H9 (cell line): Measurements from ENCODE around the gene RAX2. TPM values are rescaled to one million over a fixed set of nuclear protein-coding genes. Genes with fewer than 3 reads are reported as not detected.

ENCODE experiments used
- DNase-seq: peaks from one replicate; pipeline ENCODE4 v3.0.0-alpha.2; 2017
- H2AFZ ChIP-seq: one replicate; pipeline ENCODE4 v1.6.1; 2013; ENCODE audit warnings: mild to moderate bottlenecking, low read length, control low read depth, moderate library complexity
- H2AK5ac ChIP-seq: 2 replicates; pipeline ENCODE4 v1.6.1; 2013; ENCODE audit warnings: low read length, control low read depth, mixed read lengths; ENCODE audit not compliant: insufficient read length
- H2BK120ac ChIP-seq: one replicate; pipeline ENCODE4 v1.6.1; 2013; ENCODE audit warnings: low read depth, mild to moderate bottlenecking, low read length, control low read depth, inconsistent platforms; ENCODE audit not compliant: poor library complexity, severe bottlenecking
- H2BK12ac ChIP-seq: 2 replicates; pipeline ENCODE4 v1.6.1; 2013; ENCODE audit warnings: low read length, control low read depth, mixed read lengths, low read depth; ENCODE audit not compliant: insufficient read length
- H2BK15ac ChIP-seq: 2 replicates; pipeline ENCODE4 v1.6.1; 2013; ENCODE audit warnings: low read depth, low read length, control low read depth
- H2BK20ac ChIP-seq: one replicate; pipeline ENCODE4 v1.6.1; 2013; ENCODE audit warnings: low read depth, mild to moderate bottlenecking, low read length, control low read depth, inconsistent platforms; ENCODE audit not compliant: poor library complexity, severe bottlenecking
- H2BK5ac ChIP-seq: 2 replicates; pipeline ENCODE4 v1.6.1; 2013; ENCODE audit warnings: low read length, control low read depth, mixed read lengths; ENCODE audit not compliant: insufficient read length
- H3K14ac ChIP-seq: 2 replicates; pipeline ENCODE4 v1.6.1; 2013; ENCODE audit warnings: low read length, control low read depth; ENCODE audit not compliant: insufficient read depth
- H3K18ac ChIP-seq: 2 replicates; pipeline ENCODE4 v1.6.1; 2013; ENCODE audit warnings: low read depth, mild to moderate bottlenecking, mixed read lengths, low read length, control low read depth; ENCODE audit not compliant: insufficient read length
- H3K23ac ChIP-seq: 2 replicates; pipeline ENCODE4 v1.6.1; 2013; ENCODE audit warnings: low read length, control low read depth, mixed read lengths, low read depth; ENCODE audit not compliant: insufficient read length
- H3K23me2 ChIP-seq: 2 replicates; pipeline ENCODE4 v1.6.1; 2013; ENCODE audit warnings: low read depth, mild to moderate bottlenecking, mixed read lengths, low read length, control low read depth; ENCODE audit not compliant: insufficient read length, poor library complexity, severe bottlenecking
- H3K27ac ChIP-seq: 2 replicates; pipeline ENCODE4 v1.5.1; 2013; ENCODE audit warnings: low read length, control low read depth, mixed read lengths, low read depth; ENCODE audit not compliant: insufficient read length
- H3K27me3 ChIP-seq: 2 replicates; pipeline ENCODE4 v1.6.1; 2013; ENCODE audit warnings: low read length, control low read depth, inconsistent platforms; ENCODE audit not compliant: insufficient read depth
- H3K4ac ChIP-seq: 2 replicates; pipeline ENCODE4 v1.6.1; 2013; ENCODE audit warnings: low read depth, mild to moderate bottlenecking, control low read depth, inconsistent platforms, low read length, moderate library complexity
- H3K4me1 ChIP-seq: 2 replicates; pipeline ENCODE4 v1.6.1; 2013; ENCODE audit warnings: low read length, control low read depth, inconsistent platforms; ENCODE audit not compliant: insufficient read depth
- H3K4me2 ChIP-seq: 2 replicates; pipeline ENCODE4 v1.6.1; 2013; ENCODE audit warnings: low read length, control low read depth, mixed read lengths; ENCODE audit not compliant: insufficient read length, insufficient read depth
- H3K56ac ChIP-seq: 2 replicates; pipeline ENCODE4 v1.6.1; 2013; ENCODE audit warnings: low read depth, mild to moderate bottlenecking, mixed read lengths, low read length, control low read depth; ENCODE audit not compliant: insufficient read length
- H3K79me1 ChIP-seq: 2 replicates; pipeline ENCODE4 v1.6.1; 2013; ENCODE audit warnings: low read depth, mild to moderate bottlenecking, moderate library complexity, low read length, control low read depth, inconsistent platforms; ENCODE audit not compliant: insufficient read depth, poor library complexity, severe bottlenecking
- H3K79me2 ChIP-seq: 2 replicates; pipeline ENCODE4 v1.6.1; 2013; ENCODE audit warnings: low read length, control low read depth, inconsistent platforms; ENCODE audit not compliant: insufficient read depth
- H3K9ac ChIP-seq: 2 replicates; pipeline ENCODE4 v1.6.1; 2013; ENCODE audit warnings: low read length, control low read depth, mixed read lengths; ENCODE audit not compliant: insufficient read length; ENCODE audit errors: extremely low read depth
- H3K9me3 ChIP-seq: one replicate; pipeline ENCODE4 v1.6.1; 2013; ENCODE audit warnings: low read depth, low read length, inconsistent platforms; ENCODE audit not compliant: control insufficient read depth
- H3T11ph ChIP-seq: one replicate; pipeline ENCODE4 v1.6.1; 2013; ENCODE audit warnings: mild to moderate bottlenecking, low read length, control low read depth, inconsistent platforms
- H4K20me1 ChIP-seq: one replicate; pipeline ENCODE4 v1.6.1; 2013; ENCODE audit not compliant: control insufficient read depth, insufficient read length, insufficient read depth
- H4K5ac ChIP-seq: 2 replicates; pipeline ENCODE4 v1.6.1; 2013; ENCODE audit warnings: low read depth, mild to moderate bottlenecking, mixed read lengths, low read length, control low read depth; ENCODE audit not compliant: insufficient read length
- H4K8ac ChIP-seq: replicated peaks from 2 replicates; pipeline ENCODE4 v1.6.1; 2013; ENCODE audit warnings: low read length, control low read depth, mixed read lengths, low read depth; ENCODE audit not compliant: insufficient read length
- H4K91ac ChIP-seq: 2 replicates; pipeline ENCODE4 v1.6.1; 2013; ENCODE audit warnings: low read depth, mild to moderate bottlenecking, moderate library complexity, mixed read lengths, low read length, control low read depth; ENCODE audit not compliant: insufficient read length
- H3K27ac Mint-ChIP-seq, 3 experiments: 2 replicates in 2 of 3; 3 replicates in 1 of 3; pipeline ENCODE4 v1.8.0; 2020 to 2021; ENCODE audit warnings: mixed read lengths in 3 of 3, mild to moderate bottlenecking in 1 of 3, moderate library complexity in 1 of 3
- H3K27me3 Mint-ChIP-seq: 2 replicates; pipeline ENCODE4 v1.8.0; 2021; ENCODE audit warnings: low read depth, mild to moderate bottlenecking, moderate library complexity, mixed read lengths
- H3K36me3 Mint-ChIP-seq, 3 experiments: 2 replicates in 2 of 3; 3 replicates in 1 of 3; pipeline ENCODE4 v1.8.0; 2020 to 2021; ENCODE audit warnings: low read depth in 3 of 3, mixed read lengths in 3 of 3; ENCODE audit not compliant: insufficient read depth in 1 of 3
- H3K4me1 Mint-ChIP-seq, 2 experiments: 2 replicates each; pipeline ENCODE4 v1.8.0; 2020; ENCODE audit warnings: mixed read lengths in 2 of 2
- H3K4me3 Mint-ChIP-seq, 2 experiments: 2 replicates in 1 of 2; 3 replicates in 1 of 2; pipeline ENCODE4 v1.8.0; 2020 to 2021; ENCODE audit warnings: mild to moderate bottlenecking in 2 of 2, mixed read lengths in 2 of 2, moderate library complexity in 1 of 2
- H3K9me3 Mint-ChIP-seq, 2 experiments: 2 replicates in 1 of 2; 3 replicates in 1 of 2; pipeline ENCODE4 v1.8.0; 2020; ENCODE audit warnings: mild to moderate bottlenecking in 2 of 2, mixed read lengths in 2 of 2, moderate library complexity in 1 of 2
- CTCF ChIP-seq: fragments of 200-600 bp; sonication (generic); conservative IDR thresholded peaks from 3 replicates; pipeline ENCODE4 v1.8.0; 2021; ENCODE audit warnings: antibody characterized with exemption, mild to moderate bottlenecking
- WGBS: extraction: QIAGEN DNeasy Blood & Tissue Kit; methylation state at CpG from one replicate; pipeline ENCODE4 v1.1.7; 2013; ENCODE audit warnings: missing lambda C conversion rate, low lambda C conversion rate, mixed read lengths; ENCODE audit not compliant: insufficient read length; ENCODE audit errors: extremely low coverage; 5-methylcytosine and 5-hydroxymethylcytosine counted together
- total RNA-seq: library from RNA; stranded (reverse); gene quantifications from 2 replicates; pipeline ENCODE4 v1.2.1, GENCODE V29; 2021

The RAX2 gene
- total RNA-seq, 1 experiment from 2014 or later, result not detected

- H3K9me3 Mint-ChIP-seq, result no peaks in the 10 kb centered on the region
- Histone ChIP-seq H3K27me3 (no peaks in the 10 kb centered on the region), H3T11ph (no peak overlapping the region), H3K14ac (no peak overlapping the region; the same call in 1 of the 2 replicates), H2BK120ac (no peak overlapping the region), H2BK15ac (no peak overlapping the region), H3K4me2 (no peak overlapping the region), H4K20me1 (peaks cover 2% of the 10 kb centered on the region), H4K5ac (no peak overlapping the region), H3K18ac (no peak overlapping the region), H3K56ac (no peak overlapping the region), H3K23me2 (no peaks in the 10 kb centered on the region), H4K8ac (no peak overlapping the region), H3K79me2 (no peaks in the 10 kb centered on the region), H3K4ac (no peak overlapping the region), H3K79me1 (no peaks in the 10 kb centered on the region), H2BK5ac (no peak overlapping the region), H2BK12ac (no peak overlapping the region), H3K9me3 (no peaks in the 10 kb centered on the region), H4K91ac (no peak overlapping the region), H2AFZ (no peak overlapping the region), H3K27ac (no peak overlapping the region), H3K9ac (no peak overlapping the region), H3K4me1 (no peaks in the 10 kb centered on the region), H3K23ac (no peak overlapping the region), H2BK20ac (no peak overlapping the region), H2AK5ac (no peak overlapping the region)
- no peaks in the 10 kb centered on the region for H3K36me3 Mint-ChIP-seq
- no peak for DNase-seq
- H3K27ac Mint-ChIP-seq, result no peak overlapping the region
- H3K4me1 Mint-ChIP-seq, result no peaks in the 10 kb centered on the region; a peak in 1 of 4 replicates
- no peak overlapping the region for H3K4me3 Mint-ChIP-seq
- peaks cover 23% of the 10 kb centered on the region for H3K27me3 Mint-ChIP-seq
- no peak for TF ChIP-seq CTCF
- WGBS, result no CpG with 5 or more reads among the region's 31 CpGs
Observed at GRCh38 chr19:3818918-3819317, 46.9 kb upstream of the RAX2 start.
